Mucosa of descending colon (tissue), 3 donors: Measurements from ENCODE around the gene BTG2. TPM values are rescaled to one million over a fixed set of nuclear protein-coding genes. Genes with fewer than 3 reads are reported as not detected.

ENCODE experiments used
- ATAC-seq: fragments of 200-7000 bp; cut with Tn5 transposase; one replicate; pipeline ENCODE4 v1.9.1; 2020; ENCODE audit warnings: mild to moderate bottlenecking, moderate library complexity
- DNase-seq, 3 donors: peaks; one replicate each; pipeline ENCODE4 v3.0.0-alpha.2; 2020
- H3K36me3 ChIP-seq: fragments of 200-600 bp; one replicate; pipeline ENCODE4 v1.8.0; 2021; ENCODE audit warnings: low read depth, mild to moderate bottlenecking
- H3K4me1 ChIP-seq: fragments of 200-600 bp; one replicate; pipeline ENCODE4 v1.8.0; 2021; ENCODE audit warnings: low read depth, mild to moderate bottlenecking
- H3K4me3 ChIP-seq: fragments of 200-600 bp; one replicate; pipeline ENCODE4 v1.8.0; 2021; ENCODE audit warnings: mild to moderate bottlenecking
- H3K9me3 ChIP-seq: fragments of 200-600 bp; one replicate; pipeline ENCODE4 v1.8.0; 2021; ENCODE audit warnings: mild to moderate bottlenecking
- intact Hi-C, 2 donors: fragments of 100-400 bp; cut with DNase I in 1 of 2; cut with micrococcal nuclease in 1 of 2; formaldehyde crosslinking; loops; one replicate each; pipeline versions ENCODE4 v1.11.0 to v1.11.1; 2022; cut with DNase I, micrococcal nuclease
- total RNA-seq, 3 donors: library from RNA; stranded (reverse); fragmentation: NEBNext Ultra II Directional in 2 of 3; extraction: Animal tissue kit (Norgen Biotek cat#: 25700) in 2 of 3; gene quantifications; one replicate each; pipeline versions ENCODE4 v1.2.1 to v1.2.4, GENCODE V29; 2021 to 2023
- TF ChIP-seq, protein P1 (sequence below): fragments of 200-600 bp; IDR thresholded peaks from one replicate; pipeline ENCODE4 v1.8.0; 2022; ENCODE audit warnings: antibody characterized with exemption, mild to moderate bottlenecking
- donor health status: DM: no; HTN: no; CAD: no; lungs with moderate emphysema.
- donor health status: DM: no; HTN: no; CAD: no.
- donor health status: DM: no; HTN: yes; CAD: no.

The BTG2 gene
- total RNA-seq, 3 donors from 2014 or later, result 65.7 to 406 (median 69.1) TPM

DNA sequence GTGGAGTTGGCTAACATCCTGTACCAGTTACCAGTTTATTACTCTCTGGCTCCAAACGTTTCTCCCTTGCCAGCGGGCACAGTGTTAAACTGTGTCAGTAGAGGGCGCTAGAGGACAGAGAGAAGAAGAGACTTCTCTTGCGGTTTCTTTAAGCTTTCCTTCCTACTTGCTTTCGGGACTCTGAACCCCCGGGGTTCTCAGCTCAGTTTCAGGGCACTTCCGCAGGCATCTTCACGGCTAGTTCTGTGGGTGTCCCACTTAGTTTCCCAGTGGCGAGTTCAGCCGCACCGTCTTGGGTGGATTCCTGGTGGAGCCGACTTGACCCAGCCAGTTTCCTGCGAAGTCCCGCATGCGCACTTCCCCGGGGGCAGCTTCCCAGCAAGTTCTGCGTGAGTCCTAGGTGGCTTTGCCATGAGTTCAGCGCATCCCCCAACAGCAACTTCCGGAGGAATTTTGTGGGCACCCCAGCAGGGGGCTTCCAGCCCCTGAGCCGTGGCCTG lies 37.9 kb upstream of the BTG2 start:
- no peaks in the 10 kb centered on the region for H3K36me3 ChIP-seq
- no peaks in the 10 kb centered on the region for H3K4me1 ChIP-seq
- ATAC-seq (peak; percentile 90), DNase-seq (peak; percentile 84 to 93 (median 85))
- no peaks in the 10 kb centered on the region for H3K9me3 ChIP-seq
- TF ChIP-seq, protein P1, sequence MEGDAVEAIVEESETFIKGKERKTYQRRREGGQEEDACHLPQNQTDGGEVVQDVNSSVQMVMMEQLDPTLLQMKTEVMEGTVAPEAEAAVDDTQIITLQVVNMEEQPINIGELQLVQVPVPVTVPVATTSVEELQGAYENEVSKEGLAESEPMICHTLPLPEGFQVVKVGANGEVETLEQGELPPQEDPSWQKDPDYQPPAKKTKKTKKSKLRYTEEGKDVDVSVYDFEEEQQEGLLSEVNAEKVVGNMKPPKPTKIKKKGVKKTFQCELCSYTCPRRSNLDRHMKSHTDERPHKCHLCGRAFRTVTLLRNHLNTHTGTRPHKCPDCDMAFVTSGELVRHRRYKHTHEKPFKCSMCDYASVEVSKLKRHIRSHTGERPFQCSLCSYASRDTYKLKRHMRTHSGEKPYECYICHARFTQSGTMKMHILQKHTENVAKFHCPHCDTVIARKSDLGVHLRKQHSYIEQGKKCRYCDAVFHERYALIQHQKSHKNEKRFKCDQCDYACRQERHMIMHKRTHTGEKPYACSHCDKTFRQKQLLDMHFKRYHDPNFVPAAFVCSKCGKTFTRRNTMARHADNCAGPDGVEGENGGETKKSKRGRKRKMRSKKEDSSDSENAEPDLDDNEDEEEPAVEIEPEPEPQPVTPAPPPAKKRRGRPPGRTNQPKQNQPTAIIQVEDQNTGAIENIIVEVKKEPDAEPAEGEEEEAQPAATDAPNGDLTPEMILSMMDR, result peak; percentile 81
- no peak overlapping the region for H3K4me3 ChIP-seq
- intact Hi-C loops, result loop anchor here in 1 of 2 donors (10.0 kb wide), 1 partner anchor 217 kb away; no protein-coding TSS in a partner anchor

DNA sequence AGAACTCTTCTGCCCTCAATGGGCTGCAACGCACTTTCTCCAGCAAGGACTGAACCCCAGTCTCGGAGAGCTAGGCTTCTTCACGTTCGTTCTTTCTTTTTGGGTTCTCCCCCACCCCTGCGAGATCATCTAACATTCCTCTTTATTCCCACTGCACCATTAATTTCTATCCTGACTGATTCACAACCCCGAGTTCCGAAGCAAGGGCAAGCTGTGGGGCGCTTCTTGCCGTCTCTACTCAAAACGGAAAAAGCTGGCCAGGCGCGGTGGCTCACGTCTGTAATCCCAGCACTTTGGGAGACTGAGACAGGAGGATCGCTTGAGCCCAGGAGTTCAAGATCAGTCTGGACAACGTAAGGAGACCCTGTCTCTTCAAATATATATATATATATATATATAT lies 37.4 kb upstream of the BTG2 start:
- DNase-seq (peak in 1 of 3 donors; percentile 10), ATAC-seq (no peak)
- H3K36me3 ChIP-seq, result no peaks in the 10 kb centered on the region
- H3K4me1 ChIP-seq, result peaks cover 3% of the 10 kb centered on the region
- no peaks in the 10 kb centered on the region for H3K9me3 ChIP-seq
- H3K4me3 ChIP-seq, result no peak overlapping the region
- intact Hi-C loops, result loop anchor here in 1 of 2 donors (10.0 kb wide), 1 partner anchor 217 kb away; no protein-coding TSS in a partner anchor
- TF ChIP-seq, protein P1, result no peak

DNA sequence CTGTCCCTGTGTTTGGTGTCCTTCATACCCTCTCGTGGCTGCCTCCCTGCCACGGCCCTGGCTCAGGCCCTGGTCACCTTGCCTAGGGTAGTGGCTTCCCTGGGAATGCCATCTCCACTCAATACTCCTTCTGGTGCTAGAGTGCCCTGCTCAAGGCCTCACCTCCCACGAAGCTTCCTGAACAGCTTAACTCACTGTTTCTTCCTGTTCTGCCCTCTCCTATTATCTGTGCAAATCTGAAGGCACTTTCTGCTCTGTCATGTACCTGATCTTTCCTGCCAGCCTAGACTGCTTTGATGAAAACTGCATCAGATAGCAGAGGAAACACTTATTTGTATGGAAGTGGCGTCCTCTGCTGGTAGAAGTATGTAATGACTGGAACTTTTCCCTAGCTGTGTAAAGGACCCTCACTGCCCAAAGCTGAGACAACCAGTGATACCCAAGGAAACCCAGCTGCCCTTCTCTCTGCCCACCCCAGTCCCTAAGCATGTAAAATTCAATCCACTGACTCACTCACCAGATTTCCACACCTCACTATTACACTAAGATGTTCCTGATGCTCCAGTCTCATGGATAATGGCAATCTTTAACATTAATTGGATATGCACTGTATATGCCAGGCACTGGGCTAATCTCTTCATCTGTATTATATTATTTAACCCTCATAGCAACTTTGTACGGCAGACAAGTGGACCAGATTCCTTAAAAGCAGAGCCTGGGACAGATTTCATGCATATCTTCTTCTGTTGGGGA lies 36.2 kb upstream of the BTG2 start:
- DNase-seq (peak in 1 of 3 donors; percentile 66), ATAC-seq (peak; percentile 29)

DNA sequence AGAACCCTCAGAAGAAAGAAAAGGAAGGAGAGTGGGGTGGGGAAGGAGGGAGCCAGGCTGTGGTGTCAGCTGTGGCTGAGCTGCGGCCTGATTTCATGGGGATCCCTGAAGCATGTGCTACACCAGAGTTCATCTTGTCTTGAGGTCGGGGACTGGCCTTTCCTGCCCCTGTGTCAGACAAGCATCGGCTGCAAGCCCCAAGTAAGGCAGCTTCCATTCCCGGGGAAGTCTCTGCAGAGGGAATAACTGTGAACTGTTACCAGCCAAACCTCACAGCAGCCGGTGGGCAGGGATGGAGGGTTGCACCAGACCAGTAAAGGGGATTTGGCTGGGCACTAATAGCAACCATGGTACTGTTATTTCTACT lies 35.7 kb upstream of the BTG2 start:
- H3K4me1 ChIP-seq, result peaks cover 18% of the 10 kb centered on the region
- no peak for ATAC-seq
- no peaks in the 10 kb centered on the region for H3K9me3 ChIP-seq
- TF ChIP-seq, protein P1, result no peak
- no peak overlapping the region for H3K4me3 ChIP-seq
- H3K36me3 ChIP-seq, result no peaks in the 10 kb centered on the region
- DNase-seq, result peak in 1 of 3 donors; percentile 9
- intact Hi-C loops, result loop anchor here (5.0 to 10.0 kb wide), 4 partner anchors 63 to 215 kb away; no protein-coding TSS in a partner anchor

More for the DNA sequence above, 36.2 kb upstream of the BTG2 start:
- no peaks in the 10 kb centered on the region for H3K9me3 ChIP-seq
- H3K4me3 ChIP-seq, result no peak overlapping the region
- intact Hi-C loops, result loop anchor here in 1 of 2 donors (10.0 kb wide), 1 partner anchor 216 kb away; no protein-coding TSS in a partner anchor
- no peaks in the 10 kb centered on the region for H3K36me3 ChIP-seq
- peaks cover 13% of the 10 kb centered on the region for H3K4me1 ChIP-seq
- TF ChIP-seq, protein P1, result peak; percentile 82

DNA sequence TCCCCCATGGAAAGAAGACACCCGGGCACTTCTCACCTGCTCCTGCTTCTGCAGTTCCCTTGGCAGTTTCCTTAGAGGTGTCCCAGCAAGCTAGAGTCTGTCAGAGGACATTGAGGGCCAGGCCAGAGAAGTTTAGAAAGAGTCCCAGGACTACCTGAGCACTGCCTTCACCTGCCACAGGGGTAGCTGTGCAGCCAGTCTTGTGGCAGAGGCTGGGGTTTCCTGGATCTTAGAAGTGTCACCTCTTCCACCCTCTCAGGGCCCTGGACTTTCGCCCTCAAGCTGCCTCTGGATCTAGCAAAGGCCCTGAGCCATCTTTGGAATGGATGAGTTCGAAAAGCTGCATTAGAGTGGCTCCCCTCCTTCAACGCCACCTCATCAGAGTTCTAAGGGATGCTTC lies 34.9 kb upstream of the BTG2 start:
- ATAC-seq (no peak), DNase-seq (peak in 1 of 3 donors; percentile 5)
- Histone ChIP-seq H3K4me3 (no peak overlapping the region), H3K36me3 (no peaks in the 10 kb centered on the region), H3K4me1 (peaks cover 22% of the 10 kb centered on the region), H3K9me3 (no peaks in the 10 kb centered on the region)
- TF ChIP-seq, protein P1, result no peak
- intact Hi-C loops, result loop anchor here (5.0 to 10.0 kb wide), 4 partner anchors 62 to 214 kb away; no protein-coding TSS in a partner anchor
